HG02759 (cell line): Measurements from ENCODE around the gene ZNF3.

Experiments used
- ATAC-seq: cut with Tn5 transposase; IDR thresholded peaks from one replicate; pipeline ENCODE4 v1.9.1; 2021; ENCODE audit warnings: mild to moderate bottlenecking, moderate library complexity; ENCODE audit not compliant: unreplicated experiment

ZNF3 gene

DNA sequence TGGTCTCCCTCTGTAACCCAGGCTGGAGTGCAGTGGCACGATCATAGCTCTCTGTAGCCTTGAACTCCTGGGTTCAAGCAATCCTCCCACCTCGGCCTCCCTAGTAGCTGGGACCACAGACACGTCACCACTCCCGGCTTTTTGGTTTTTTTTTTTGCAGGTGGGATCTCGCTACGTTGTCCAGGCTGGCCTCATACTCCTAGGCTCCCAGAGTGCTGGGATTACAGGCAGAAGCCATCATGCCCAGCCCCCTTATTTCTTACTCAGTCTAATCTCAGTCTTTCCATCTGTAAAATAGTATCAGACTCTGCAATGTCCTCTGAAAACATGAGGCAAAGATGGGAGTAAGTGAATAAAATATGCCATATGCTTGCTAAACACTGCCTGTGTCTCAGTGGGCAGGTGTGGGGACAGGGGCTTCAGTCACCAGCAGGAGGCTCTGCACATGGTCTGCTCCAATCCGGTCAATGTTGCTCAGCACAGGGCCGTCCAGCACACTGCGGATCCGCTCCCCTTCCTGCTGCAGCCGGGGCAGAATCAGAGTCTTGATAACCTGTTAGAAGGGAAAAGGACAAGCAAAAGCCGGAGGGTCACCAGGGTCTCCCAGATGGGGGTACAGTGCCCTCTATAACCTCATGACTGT lies 28.1 kb upstream of the ZNF3 start:
- no peak for ATAC-seq

GRCh38 chr7:100107890-100108289 lies 26.4 kb upstream of the ZNF3 start:
- no peak for ATAC-seq

DNA sequence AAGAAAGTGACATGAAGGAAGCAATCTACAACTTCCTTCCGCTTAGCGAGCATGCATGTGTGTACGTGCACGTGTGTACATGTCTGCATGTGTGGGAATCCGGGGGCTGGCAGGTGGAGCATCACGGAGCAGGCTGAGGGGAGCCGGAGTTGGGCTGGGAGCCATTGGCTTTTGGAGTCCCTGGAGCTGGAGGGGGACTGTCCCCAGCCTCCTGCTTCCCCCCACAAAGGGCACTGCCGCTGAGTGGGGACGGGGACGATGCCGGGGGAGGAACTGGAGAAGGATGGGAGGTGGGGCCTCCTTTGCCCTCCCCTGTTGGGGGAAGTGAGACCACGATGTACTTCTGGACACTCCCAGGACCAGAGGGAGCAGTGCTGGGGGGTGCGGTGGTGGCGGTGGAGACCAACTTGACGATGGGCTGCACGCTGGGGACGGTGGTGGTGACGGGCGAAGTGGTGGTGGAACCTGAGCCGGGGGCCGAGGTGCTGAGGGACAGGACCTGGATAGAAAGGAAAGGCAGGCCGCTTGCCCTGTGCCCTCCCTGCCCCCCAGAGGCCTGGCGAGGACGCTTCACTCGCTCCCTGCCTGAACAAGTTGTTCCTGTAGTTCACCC lies 25.7 kb upstream of the ZNF3 start:
- no peak for ATAC-seq

GRCh38 chr7:100106633-100107032 lies 25.1 kb upstream of the ZNF3 start:
- no peak for ATAC-seq

- ATAC-seq = no peak
Measured at GRCh38 chr7:100105534-100105933, 24.0 kb upstream of the ZNF3 start.

DNA sequence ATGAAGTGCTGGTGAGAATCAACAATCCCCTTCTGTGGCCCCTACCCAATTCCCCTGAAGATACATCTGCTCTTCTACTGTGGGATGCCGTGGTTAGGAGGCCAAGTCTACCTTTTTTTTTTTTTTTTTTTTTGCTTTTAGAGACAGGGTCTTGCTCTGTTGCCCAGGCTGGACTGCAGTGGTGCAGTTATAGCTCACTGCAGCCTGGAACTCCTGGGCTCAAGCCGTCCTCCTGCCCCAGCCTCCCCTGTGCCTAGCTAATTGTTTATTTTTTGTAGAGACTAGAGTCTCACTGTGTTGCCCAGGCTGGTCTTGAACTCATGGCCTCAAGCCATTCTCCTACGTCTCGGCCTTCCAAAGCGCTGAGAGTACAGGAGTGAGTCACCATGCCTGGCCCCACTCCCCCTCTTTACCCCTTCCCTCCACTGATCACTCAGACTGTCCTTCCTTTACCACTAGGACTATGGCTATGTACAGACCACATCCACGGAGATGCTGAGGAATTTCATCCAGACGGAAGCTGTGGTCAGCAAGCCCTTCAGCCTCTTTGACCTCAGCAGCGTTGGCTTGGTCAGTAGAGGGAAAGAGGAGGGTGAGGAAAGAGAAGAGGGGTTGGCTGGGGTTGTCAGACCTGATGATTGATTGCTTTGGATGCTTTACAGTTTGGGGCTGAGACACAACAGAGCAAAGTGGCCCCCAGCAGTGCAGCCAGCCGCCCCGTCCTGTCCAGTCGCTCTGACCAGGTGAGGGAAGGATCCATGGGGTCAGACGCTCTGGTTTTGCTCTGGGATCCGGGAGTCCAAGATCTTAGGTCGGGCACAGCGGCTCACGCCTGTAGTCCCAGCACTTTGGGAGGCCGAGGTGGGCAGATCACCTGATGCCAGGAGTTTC lies 21.7 kb upstream of the ZNF3 start:
- no peak for ATAC-seq

DNA sequence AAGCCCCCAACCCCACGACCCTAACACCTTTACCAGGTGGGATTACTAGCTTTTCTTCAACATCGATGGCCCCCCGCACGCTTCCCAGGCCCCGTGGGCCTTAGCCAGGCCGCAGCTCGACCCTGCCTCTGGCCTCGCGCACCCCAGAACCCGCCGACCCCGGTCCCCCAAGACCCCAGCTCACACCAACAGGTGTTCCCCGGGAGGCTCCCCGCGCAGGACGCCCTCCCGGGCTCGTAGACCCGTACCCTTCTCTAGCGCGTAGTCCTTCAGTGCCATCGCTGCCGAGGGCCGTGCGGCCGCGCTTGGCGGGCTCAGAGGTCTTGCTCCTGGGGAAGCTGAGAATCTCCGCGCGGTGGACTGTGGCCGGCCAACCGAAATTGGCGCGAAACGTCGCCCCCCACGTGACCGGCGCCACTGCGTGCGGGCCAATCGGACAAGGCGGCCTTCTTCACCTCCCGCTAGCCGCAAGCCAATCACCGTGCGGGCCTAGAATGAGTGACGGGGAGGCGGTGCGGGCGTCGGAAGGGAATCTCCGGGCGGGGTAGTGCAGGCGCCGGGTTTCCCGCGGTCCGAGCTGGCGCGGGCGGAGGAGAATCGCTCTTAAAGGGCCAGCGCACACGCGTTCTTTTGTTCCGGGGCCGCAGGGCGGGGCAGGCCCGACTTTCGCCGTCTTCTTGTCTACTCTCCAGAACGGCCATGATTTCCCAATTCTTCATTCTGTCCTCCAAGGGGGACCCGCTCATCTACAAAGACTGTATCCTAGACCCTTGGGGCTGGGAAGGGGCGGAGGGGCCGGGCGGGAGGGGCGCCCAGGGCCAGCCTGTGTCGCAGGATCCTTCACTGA lies 19.7 kb upstream of the ZNF3 start, which contains the start of the genes AP4M1 and MCM7:
Gene AP4M1, plus strand, starts transcription at position 628 of the 847 bp plus-strand sequence. Its CDS starts 72 bp downstream, at position 700.
Gene MCM7, minus strand, starts transcription at position 382 of the 847 bp plus-strand sequence. Its CDS starts 103 bp downstream, at position 279.
- ATAC-seq = peak; percentile 85

GRCh38 chr7:100100420-100101015 lies 19.0 kb upstream of the ZNF3 start:
- ATAC-seq = peak; percentile 72

DNA sequence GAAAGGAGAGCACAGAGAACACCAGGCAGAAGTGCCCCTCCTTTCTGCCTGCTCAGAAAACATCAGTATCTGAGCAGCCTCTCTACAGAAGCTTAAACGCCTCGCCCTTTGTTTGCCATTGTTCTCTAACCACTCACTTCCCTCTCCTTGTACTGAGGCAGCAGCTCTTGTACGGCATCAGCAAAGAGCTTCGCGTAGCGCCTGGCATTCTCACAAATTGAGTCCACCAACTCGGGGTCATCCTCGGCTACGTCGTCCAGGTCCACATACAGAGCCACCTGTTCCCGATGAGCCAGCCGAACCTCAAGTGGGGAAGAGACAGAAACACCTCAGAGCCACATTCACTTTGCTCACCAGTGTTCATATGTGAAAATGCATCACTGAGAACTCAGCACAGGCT lies 17.9 kb upstream of the ZNF3 start:
- no peak for ATAC-seq

DNA sequence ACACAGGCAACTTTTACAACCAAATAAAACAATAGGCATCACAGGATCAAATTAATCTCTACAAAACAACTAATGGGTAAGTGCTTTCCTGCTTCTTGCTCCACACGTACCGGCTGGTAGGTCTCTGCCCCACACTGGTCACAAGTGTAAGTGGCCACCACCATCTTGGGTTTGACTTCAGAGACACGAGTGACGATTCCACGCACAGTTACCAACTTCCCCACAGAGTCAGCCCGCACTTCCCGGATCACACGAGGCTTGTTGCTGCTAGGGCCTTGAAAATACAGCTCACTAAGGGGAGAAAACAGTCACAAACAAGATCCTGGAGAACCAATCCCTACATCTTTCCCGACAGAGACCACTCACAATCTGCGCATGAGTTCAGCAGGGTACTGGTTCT lies 17.4 kb upstream of the ZNF3 start:
- ATAC-seq = no peak

- ATAC-seq = no peak
Measured at GRCh38 chr7:100095704-100096103, 14.2 kb upstream of the ZNF3 start.

DNA sequence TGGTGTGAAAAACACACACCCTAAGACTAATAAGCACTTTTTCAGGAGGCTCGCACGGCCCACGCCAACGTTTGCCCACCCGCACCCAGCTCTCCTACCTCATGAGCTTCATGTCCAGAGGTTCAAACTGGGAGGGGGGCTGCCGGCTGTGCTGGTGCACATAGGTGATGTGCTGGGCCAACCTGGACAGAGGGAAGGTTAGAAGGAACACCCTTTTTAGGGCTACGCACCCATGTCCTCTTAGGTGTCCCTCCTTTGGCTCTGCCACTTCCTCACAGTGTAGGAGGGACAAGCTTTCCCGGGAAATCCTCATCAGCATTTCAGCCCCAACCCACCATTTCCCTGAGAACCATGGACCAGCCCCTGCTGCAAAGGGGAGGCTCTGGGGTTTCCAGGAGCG lies 13.8 kb upstream of the ZNF3 start:
- no peak for ATAC-seq

GRCh38 chr7:100093925-100094486 lies 12.5 kb upstream of the ZNF3 start:
- no peak for ATAC-seq

DNA sequence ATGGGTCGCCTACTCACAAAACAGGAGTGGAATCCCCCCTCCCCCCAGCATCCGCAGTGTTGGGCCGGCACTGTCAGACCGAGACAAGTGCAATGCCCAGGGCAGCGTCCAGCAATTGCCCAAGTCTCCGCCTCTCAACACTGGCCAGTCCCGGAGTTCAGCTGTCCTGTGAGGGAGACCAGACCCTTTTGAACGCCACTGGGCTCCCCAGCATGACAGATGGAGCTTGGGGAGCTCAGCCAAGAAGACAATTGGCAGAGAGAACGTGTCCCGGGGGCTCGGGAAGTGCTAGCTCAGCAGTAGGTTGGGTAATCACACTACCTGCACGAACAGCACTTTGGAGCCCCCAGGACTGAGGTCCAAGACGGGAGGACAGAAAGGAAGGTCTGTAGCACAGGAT lies 12.0 kb upstream of the ZNF3 start:
- ATAC-seq = no peak

GRCh38 chr7:100093054-100093453 lies 11.5 kb upstream of the ZNF3 start:
- ATAC-seq = no peak

- ATAC-seq = no peak
Measured at GRCh38 chr7:100091411-100092181, 10.1 kb upstream of the ZNF3 start.

DNA sequence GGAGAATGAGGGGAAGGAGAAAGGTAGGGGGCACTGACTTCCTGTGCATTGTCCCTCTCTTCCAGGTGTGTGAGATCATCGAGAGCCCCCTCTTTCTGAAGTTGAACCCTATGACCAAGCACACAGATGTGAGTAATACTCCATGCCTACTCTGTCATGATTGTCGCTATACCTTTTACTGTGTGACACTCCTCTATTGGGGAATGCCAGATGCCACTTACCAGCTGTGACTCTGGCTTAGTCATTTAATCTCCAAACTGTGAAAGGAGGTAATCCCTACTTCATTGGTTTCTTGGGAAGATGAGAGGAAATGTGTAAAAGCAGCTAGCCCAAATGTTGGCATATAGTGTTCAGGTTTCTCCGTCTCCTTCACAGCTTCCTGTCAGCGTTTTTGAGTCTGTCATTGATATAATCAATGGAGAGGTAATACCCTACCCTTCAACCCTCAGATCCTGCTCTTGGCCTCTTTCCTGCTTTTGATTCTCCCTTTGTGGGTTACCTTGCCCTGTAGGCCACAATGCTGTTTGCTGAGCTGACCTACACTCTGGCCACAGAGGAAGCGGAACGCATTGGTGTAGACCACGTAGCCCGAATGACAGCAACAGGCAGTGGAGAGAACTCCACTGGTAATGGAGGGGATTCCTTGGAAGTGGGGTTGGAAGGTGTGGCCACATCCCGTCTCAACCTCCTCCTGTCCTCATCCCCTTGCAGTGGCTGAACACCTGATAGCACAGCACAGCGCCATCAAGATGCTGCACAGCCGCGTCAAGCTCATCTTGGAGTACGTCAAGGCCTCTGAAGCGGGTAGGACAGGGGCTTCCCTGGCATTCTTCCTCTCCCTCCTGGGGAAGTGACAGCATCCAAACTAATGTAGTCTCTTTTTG lies 9.2 kb upstream of the ZNF3 start:
- ATAC-seq = no peak

DNA sequence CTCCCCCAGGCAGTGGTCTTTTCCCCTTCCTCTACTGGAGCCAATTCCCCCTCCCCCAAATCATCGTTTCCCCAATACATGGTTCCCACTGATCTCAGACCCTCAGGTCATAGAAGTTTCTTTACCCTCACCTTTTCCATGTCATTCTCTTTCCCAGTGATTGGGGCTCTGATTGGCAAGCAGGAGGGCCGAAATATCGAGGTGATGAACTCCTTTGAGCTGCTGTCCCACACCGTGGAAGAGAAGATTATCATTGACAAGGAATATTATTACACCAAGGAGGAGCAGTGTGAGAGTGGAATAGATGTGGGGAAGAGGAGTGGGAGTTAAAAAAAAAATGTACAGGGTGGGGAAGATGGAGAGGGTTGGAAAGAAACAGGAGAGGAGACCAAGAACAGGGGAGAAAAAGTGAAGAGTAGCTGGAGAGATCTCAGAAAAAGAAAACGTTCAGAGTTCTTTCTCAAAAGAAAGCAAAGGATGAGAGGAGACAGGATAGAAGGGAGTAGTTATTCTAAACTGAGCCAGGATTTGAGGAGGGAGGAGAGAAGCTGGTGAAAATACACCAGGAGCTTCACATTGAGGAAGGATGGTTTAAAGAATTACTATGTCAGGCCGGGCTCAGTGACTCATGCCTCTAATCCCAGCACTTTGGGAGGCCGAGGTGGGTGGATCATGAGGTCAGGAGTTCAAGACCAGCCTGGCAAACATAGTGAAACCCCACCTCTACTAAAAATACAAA lies 8.1 kb upstream of the ZNF3 start:
- no peak for ATAC-seq
